ENCODE measurements around the gene RAB29.

Gene RAB29

DNA sequence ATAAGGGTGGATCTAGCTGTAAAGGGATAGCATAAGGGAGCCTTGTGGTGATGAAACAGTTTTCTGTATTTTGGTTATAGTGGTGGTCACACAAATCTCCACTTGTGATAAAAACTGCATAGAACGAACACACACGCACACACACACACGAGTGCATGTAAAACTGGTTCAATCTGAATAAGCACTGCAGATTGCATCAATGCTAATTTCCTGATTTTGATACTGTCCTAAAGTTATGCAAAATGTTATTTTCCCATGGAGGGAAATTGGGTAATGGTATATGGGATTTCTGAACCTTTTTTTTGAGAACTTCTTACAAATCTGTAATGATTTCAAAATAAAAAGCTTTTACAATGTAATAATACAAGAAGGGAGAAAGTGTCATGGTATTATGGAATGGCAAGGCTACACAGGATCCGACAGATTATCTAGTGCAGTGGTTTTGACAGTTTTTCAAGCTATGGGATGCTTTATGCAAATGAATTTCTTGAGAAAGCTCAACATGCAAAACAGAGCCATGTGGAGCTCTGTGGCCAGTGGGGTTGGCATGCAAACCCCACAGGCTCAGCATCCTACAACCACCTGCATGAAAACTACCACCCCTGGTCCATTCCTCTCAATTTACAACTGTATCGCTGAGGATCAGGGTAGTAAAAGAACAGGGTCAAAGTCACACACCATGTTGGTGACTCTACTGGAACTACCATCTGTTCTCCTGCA is 18.9 kb upstream of the RAB29 start:
- DNase-seq = no peak

GRCh38 chr1:205792961-205793673 is 17.8 kb upstream of the RAB29 start:
- no peak for DNase-seq

DNA sequence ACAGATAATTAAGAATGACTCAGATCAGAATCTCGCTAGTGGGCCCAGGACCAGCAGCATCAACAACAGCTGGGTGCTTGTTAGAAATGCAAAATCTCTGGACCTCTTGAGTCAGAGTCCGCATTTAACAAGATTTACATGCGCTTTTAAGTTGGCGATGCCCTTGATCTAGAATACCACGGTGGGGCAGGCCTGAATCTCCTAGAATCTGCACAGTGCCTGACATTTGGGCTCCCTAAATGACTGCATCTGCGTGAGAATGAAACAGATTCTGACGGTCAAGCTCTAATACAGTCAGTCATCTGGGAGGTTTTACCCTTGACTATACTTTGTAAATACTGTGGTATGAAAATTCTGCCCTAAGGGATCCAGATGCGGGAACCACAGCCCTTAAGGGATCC is 17.2 kb upstream of the RAB29 start:
- no peak for DNase-seq

DNA sequence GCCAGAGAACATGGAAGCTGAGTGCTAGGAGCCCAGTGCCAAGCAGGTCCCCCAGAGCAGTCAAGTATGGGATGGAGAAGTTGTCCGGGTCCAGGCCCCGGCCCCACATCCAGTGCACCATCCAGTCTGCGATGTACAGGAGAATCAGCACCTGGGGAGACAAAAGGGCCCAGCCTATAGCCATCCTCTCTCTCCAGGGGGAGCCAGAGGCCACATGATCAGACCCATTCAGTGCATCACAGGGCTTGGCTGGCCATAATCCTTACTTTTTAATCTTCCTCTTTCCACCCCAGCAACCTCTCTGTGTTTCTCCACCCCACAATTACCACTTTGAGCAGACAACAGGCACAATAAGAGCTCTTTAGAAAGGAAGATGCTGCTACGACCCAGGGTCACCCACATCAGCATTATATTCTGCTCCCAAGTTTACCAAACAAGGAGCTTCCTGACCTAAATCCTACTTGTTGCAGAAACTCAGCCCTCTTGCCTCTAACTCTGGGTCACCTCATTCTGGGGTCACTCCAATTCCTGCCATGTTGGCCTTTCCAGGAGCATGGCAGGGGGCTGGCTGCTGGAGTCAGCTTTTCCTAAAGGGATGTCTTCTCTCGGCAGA is 16.4 kb upstream of the RAB29 start:
- no peak for DNase-seq

GRCh38 chr1:205787287-205787916 is 12.1 kb upstream of the RAB29 start:
- DNase-seq = no peak

DNA sequence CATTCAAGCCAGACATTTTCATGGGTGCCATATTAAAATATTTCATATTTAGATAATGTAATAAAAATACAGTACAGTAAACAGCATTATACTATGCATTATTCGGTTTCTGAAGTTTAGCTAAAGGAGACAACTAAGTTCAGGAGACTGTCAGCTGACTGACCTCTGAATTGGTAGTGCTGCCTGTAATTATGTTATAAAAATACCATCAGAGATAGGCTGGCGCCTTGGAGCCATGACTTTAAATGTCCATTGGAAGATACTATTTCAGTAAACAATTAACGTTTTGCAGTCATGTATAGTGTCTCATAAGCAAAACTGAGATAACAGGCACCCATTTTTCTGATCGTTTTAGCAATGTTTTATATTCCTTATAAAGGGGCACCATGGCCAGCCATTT is 11.3 kb upstream of the RAB29 start:
- DNase-seq = no peak

- no peak for DNase-seq
These were observed 10.2 kb upstream of the RAB29 start for GRCh38 chr1:205785446-205785845.

GRCh38 chr1:205783904-205784303 is 8.6 kb upstream of the RAB29 start:
- DNase-seq = no peak

- DNase-seq = no peak
These were observed 8.1 kb upstream of the RAB29 start for GRCh38 chr1:205783433-205783795.

GRCh38 chr1:205782627-205783432 is 7.5 kb upstream of the RAB29 start:
- no peak for DNase-seq

- no peak for DNase-seq
These were observed 5.1 kb upstream of the RAB29 start for GRCh38 chr1:205780335-205780734.

- DNase-seq = no peak
These were observed 2.7 kb upstream of the RAB29 start for GRCh38 chr1:205777994-205778393.

DNA sequence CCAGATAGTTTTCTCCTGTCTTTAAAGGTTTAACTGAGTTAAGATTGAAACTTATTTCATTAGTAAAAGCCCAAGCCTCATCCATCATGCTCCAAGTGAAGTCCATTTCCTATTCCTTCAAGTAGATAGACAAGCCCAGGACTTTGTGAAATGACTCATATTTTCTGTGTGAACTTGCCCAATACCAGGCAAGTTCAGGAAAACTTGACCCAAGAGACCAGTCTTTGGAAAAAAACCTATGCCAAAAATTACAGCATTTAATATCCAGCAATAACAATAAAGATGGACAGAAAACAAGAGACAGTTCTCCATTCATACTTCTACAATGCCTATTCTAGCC is 405 bp upstream of the RAB29 start:
- no peak for DNase-seq

- peak; percentile 36 for DNase-seq
These were observed 876 bp downstream of the RAB29 start for GRCh38 chr1:205774198-205775014.

DNA sequence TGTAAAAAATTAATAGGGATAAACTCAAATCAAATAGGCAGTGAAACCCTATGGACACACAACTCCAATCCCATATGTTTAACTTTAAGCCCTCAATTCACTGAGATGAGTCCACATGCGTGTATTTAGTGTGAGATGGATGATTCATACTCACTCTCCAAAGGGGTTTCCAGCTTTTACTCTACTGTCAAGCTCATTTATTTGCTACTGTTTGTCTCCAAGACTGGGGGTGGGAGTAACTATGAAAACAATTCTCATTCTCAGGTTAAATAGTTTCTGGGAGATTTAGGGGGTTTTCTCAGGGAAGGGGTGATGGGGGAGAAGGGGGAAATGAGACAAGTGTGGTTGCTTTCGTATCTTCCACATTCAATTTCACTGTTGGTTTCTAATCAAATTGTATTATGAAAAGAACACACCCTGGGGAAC is 2.7 kb downstream of the RAB29 start:
- no peak for DNase-seq

GRCh38 chr1:205770618-205771017 is 4.7 kb downstream of the RAB29 start:
- no peak for DNase-seq

DNA sequence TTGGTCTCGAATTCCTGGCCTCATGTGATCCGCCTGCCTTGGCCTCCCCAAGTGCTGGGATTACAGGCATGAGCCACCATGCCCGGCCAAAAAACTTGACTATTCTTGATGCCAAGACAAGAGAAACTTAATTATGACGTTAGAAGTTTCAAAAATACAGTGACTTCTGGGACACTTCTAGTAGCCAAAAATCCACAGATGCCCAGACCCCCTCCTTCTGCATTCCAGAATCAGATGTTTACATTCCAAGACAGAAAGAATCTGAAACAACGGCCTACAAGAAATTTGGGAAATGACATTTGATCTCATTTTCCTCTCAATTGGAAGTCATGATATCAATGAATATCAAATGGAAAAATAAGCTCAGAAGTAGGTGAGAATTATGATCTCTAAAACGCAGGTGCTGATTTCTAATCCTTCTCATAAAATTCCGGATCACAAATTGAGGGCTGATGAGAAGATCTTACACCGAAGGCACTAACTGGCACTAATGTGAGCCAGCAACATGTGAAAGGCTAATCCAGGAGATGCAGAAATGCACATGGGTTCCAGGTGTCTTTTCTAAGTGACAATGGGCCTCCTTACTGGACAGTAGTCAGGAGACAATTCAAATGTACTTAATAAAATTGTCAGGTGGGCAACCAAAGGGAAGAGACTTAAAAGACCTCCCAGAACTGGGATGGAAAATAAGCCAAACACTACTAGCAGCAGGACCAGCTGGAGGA is 5.5 kb downstream of the RAB29 start:
- no peak for DNase-seq

DNA sequence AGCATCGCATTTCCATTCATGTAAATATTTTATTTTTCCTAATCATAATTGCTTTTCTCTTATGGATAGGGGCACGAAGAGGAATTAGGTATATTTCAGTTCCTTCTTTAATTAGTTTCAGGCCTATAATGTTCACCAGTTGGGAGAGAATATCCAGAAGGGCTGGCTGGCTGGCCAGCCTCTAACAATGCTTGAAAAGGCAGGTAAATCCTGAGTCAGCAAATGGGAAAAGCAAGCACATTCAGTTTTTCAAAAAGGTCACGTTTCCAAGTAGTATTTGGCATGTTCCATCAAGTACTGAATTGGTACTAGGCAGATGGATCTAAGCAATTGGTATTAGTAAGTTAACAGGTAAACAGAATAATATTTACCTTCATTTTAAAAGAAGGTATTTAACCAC is 8.0 kb downstream of the RAB29 start:
- DNase-seq = no peak

DNA sequence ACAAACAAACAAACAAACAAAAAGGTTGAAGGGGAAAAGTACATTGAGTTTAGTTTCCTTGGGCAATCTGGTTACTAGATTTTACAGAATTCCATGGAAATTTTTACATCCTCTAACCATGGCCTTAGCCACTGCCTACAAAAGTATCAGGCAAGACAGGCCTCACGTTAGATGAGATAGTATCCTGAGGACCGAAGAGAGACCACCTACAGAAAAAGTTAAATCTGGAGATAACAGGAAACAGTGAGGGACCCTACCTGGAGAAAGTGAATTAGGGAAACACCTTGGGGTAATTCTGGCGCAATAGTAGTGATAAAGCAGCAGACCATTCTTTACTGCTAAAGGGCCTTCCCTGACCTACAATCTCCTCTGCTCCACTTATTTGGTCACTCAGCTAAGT is 8.7 kb downstream of the RAB29 start:
- DNase-seq = no peak

DNA sequence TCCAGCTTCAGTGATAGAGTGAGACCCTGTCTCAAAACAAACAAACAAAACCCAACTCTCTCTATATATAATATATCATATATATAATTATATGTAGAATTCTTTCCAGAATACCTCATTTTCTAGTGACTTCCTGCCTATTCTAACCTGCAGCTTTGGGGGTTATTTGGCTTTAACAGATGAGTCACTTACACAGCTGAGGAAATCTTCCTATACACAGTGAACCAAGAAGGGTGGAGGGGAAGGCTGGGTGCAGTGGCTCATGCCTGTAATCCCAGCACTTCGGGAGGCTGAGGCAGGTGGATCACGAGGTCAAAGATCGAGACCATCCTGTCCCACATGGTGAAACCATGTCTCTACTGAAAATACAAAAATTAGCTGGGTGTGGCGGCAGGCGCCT is 9.2 kb downstream of the RAB29 start:
- no peak for DNase-seq

DNA sequence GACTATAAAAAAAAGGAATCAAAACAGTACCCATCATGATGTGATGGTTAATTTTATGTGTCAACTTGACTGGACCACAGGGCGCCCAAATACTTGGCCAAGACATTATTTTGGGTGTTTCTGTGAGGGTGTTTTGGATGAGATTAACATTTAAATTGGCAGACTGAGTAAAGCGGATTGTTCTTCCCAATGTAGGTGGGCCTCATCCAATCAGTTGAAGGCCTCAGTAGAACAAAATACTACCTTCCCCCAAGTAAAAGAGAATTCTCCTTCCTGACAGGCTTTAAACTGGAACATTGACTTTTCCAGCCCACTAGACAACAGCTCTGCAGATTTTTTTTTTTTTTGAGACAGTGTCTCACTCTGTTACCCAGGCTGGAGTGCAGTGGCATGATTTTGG is 10.7 kb downstream of the RAB29 start:
- DNase-seq = no peak

- no peak for DNase-seq
These were observed 11.3 kb downstream of the RAB29 start for GRCh38 chr1:205763980-205764379.
